ENCODE measurements around the gene FAM3A. TPM values are rescaled to one million over a fixed set of nuclear protein-coding genes. Genes with fewer than 3 reads are reported as not detected.

Gene FAM3A
- total and polyA plus RNA-seq, 2 donors (not counting 1 experiment from before 2014, with no cell fraction given): 17.3 to 30.2 TPM

GRCh38 chrX:154545673-154546274 lies 29.7 kb upstream of the FAM3A start:
- Histone ChIP-seq H3K79me2 (ENCODE audit: control insufficient read depth, insufficient read depth, low read length) (peaks cover 50% of the 10 kb centered on the region), H3K27ac (ENCODE audit: insufficient read depth, low read length) (peak overlapping the region; percentile 63), H3K4me1 (ENCODE audit: control insufficient read depth, extremely low read depth, insufficient read depth, low read length) (peaks cover 11% of the 10 kb centered on the region), H4K20me1 (ENCODE audit: control insufficient read depth, extremely low read depth, insufficient read depth, low read length) (no peaks in the 10 kb centered on the region), H3K9ac (ENCODE audit: insufficient read depth, low read length) (no peak overlapping the region), H3K36me3 (ENCODE audit: control insufficient read depth, insufficient read depth, low read length) (peaks cover 7% of the 10 kb centered on the region), H3K4me3 (replicated peaks in 1 of 4; ENCODE audit: control extremely low read depth in 1 of 4, insufficient read depth in 1 of 4, low read depth in 3 of 4, low read length in 4 of 4) (peak overlapping the region; percentile 55 to 79 (median 69)), H3K27me3 (ENCODE audit: control insufficient read depth, insufficient read depth, low read length) (no peaks in the 10 kb centered on the region), H3K4me2 (ENCODE audit: extremely low read depth, insufficient read depth, low read length) (peak overlapping the region; percentile 90), H2AFZ (ENCODE audit: low read length) (no peak overlapping the region), H3K9me3 (ENCODE audit: control insufficient read depth, insufficient read depth, low read depth, low read length) (no peaks in the 10 kb centered on the region)
- DNase-seq (ENCODE audit: low read depth in 2 of 2): no peak
- no peak for TF ChIP-seq EZH2 (IDR thresholded peaks at IDR 0.05; ENCODE audit: low read length, missing control alignments)
- no peak for TF ChIP-seq CTCF (conservative IDR thresholded peaks at IDR 0.05 in 1 of 2, IDR thresholded peaks at IDR 0.05 in 1 of 2; ENCODE audit: low read depth in 1 of 2, low read length in 2 of 2)

- no peak overlapping the region for H3K4me3 ChIP-seq (replicated peaks in 1 of 4; ENCODE audit: control extremely low read depth in 1 of 4, insufficient read depth in 1 of 4, low read depth in 3 of 4, low read length in 4 of 4)
Observed at GRCh38 chrX:154542723-154543424, 26.8 kb upstream of the FAM3A start.

More at GRCh38 chrX:154542723-154543424, 26.8 kb upstream of the FAM3A start:
- H3K9ac ChIP-seq (ENCODE audit: insufficient read depth, low read length): no peak overlapping the region
- peaks cover 10% of the 10 kb centered on the region for H3K36me3 ChIP-seq (ENCODE audit: control insufficient read depth, insufficient read depth, low read length)
- no peak for TF ChIP-seq CTCF (conservative IDR thresholded peaks at IDR 0.05 in 1 of 2, IDR thresholded peaks at IDR 0.05 in 1 of 2; ENCODE audit: low read depth in 1 of 2, low read length in 2 of 2)
- peaks cover 31% of the 10 kb centered on the region for H3K79me2 ChIP-seq (ENCODE audit: control insufficient read depth, insufficient read depth, low read length)
- H3K9me3 ChIP-seq (ENCODE audit: control insufficient read depth, insufficient read depth, low read depth, low read length): no peaks in the 10 kb centered on the region
- no peak for DNase-seq (ENCODE audit: low read depth in 2 of 2)
- H4K20me1 ChIP-seq (ENCODE audit: control insufficient read depth, extremely low read depth, insufficient read depth, low read length): no peaks in the 10 kb centered on the region
- H2AFZ ChIP-seq (ENCODE audit: low read length): no peak overlapping the region
- H3K4me1 ChIP-seq (ENCODE audit: control insufficient read depth, extremely low read depth, insufficient read depth, low read length): peaks cover 11% of the 10 kb centered on the region
- H3K27ac ChIP-seq (ENCODE audit: insufficient read depth, low read length): peak overlapping the region; percentile 96
- H3K4me2 ChIP-seq (ENCODE audit: extremely low read depth, insufficient read depth, low read length): no peak overlapping the region
- H3K27me3 ChIP-seq (ENCODE audit: control insufficient read depth, insufficient read depth, low read length): no peaks in the 10 kb centered on the region
